WTC11 (cell line): ENCODE data around the gene PTPRN2. TPM values are rescaled to one million over a fixed set of nuclear protein-coding genes. Genes with fewer than 3 reads are reported as not detected.

Experiments
- ATAC-seq: fragments of 200-7000 bp; cut with Tn5 transposase; 2 replicates; pipeline ENCODE4 v1.10.0; 2021; ENCODE audit warnings: mild to moderate bottlenecking, moderate library complexity
- CTCF ChIA-PET: fragments of 300-600 bp; sonication (Branson Sonifier 250); formaldehyde crosslinking; loops from one replicate; lab custom pipeline; 2021; ENCODE audit warnings: antibody characterized with exemption; lab: Charles Lee
- POLR2A ChIA-PET: fragments of 350-600 bp; sonication (Branson Sonifier 250); formaldehyde crosslinking; loops from one replicate; lab custom pipeline; 2021; ENCODE audit warnings: antibody characterized with exemption; lab: Charles Lee
- DNase-seq: peaks from one replicate; pipeline ENCODE4 v3.0.0; 2021; ENCODE audit warnings: low spot score
- H3K27ac Mint-ChIP-seq: 2 replicates; pipeline ENCODE4 v1.8.0; 2021; ENCODE audit warnings: mixed read lengths
- H3K27me3 Mint-ChIP-seq: 2 replicates; pipeline ENCODE4 v1.8.0; 2021; ENCODE audit warnings: low read depth, mild to moderate bottlenecking, moderate library complexity, mixed read lengths
- H3K36me3 Mint-ChIP-seq: 2 replicates; pipeline ENCODE4 v1.8.0; 2021; ENCODE audit warnings: mixed read lengths
- H3K4me1 Mint-ChIP-seq: 2 replicates; pipeline ENCODE4 v1.8.0; 2022; ENCODE audit warnings: mixed read lengths
- H3K4me3 Mint-ChIP-seq: 2 replicates; pipeline ENCODE4 v1.8.0; 2021; ENCODE audit warnings: mild to moderate bottlenecking, moderate library complexity, mixed read lengths
- H3K9me3 Mint-ChIP-seq: 2 replicates; pipeline ENCODE4 v1.8.0; 2021; ENCODE audit warnings: mixed read lengths
- ATF2 ChIP-seq: sonication (generic); formaldehyde crosslinking; IDR thresholded peaks from 2 replicates; pipeline ENCODE4 v1.8.1; 2022; ENCODE audit warnings: low read depth, missing genetic modification reagents, borderline replicate concordance
- E2F1 ChIP-seq: sonication (generic); formaldehyde crosslinking; IDR thresholded peaks from 2 replicates; pipeline ENCODE4 v1.8.0; 2022; ENCODE audit warnings: mild to moderate bottlenecking, missing genetic modification reagents
- E2F4 ChIP-seq: sonication (generic); formaldehyde crosslinking; IDR thresholded peaks from 2 replicates; pipeline ENCODE4 v1.8.1; 2022; ENCODE audit warnings: low read depth, mild to moderate bottlenecking, moderate library complexity, missing genetic modification reagents, borderline replicate concordance
- ELF4 ChIP-seq: sonication (generic); formaldehyde crosslinking; IDR thresholded peaks from 2 replicates; pipeline ENCODE4 v1.8.1; 2022; ENCODE audit warnings: low read depth, mild to moderate bottlenecking, moderate library complexity, missing genetic modification reagents
- FOXJ3 ChIP-seq: sonication (generic); formaldehyde crosslinking; IDR thresholded peaks from 2 replicates; pipeline ENCODE4 v1.9.0; 2021; ENCODE audit warnings: missing genetic modification reagents, mild to moderate bottlenecking, borderline replicate concordance
- FOXP1 ChIP-seq: sonication (generic); formaldehyde crosslinking; IDR thresholded peaks from 2 replicates; pipeline ENCODE4 v1.8.0; 2022; ENCODE audit warnings: missing genetic modification reagents, mild to moderate bottlenecking, moderate library complexity, borderline replicate concordance
- FOXP4 ChIP-seq: sonication (generic); formaldehyde crosslinking; IDR thresholded peaks from 2 replicates; pipeline ENCODE4 v1.8.0; 2022; ENCODE audit warnings: mild to moderate bottlenecking, missing genetic modification reagents
- GABPB1 ChIP-seq: sonication (generic); formaldehyde crosslinking; IDR thresholded peaks from 2 replicates; pipeline ENCODE4 v1.8.1; 2023; ENCODE audit warnings: mild to moderate bottlenecking, missing genetic modification reagents
- GRHL2 ChIP-seq: fragments of 250-450 bp; sonication (Bioruptor Pico); IDR thresholded peaks from 2 replicates; pipeline ENCODE4 v1.8.0; 2022; ENCODE audit warnings: mild to moderate bottlenecking, moderate library complexity; ENCODE audit not compliant: insufficient replicate concordance, severe bottlenecking
- MAX ChIP-seq: sonication (generic); formaldehyde crosslinking; IDR thresholded peaks from 2 replicates; pipeline ENCODE4 v1.8.0; 2022; ENCODE audit warnings: mild to moderate bottlenecking, missing genetic modification reagents
- NFE2L1 ChIP-seq: sonication (generic); formaldehyde crosslinking; IDR thresholded peaks from 2 replicates; pipeline ENCODE4 v1.8.1; 2023; ENCODE audit warnings: missing genetic modification reagents
- NR1H2 ChIP-seq: sonication (generic); formaldehyde crosslinking; IDR thresholded peaks from 2 replicates; pipeline ENCODE4 v1.9.0; 2021; ENCODE audit warnings: mild to moderate bottlenecking, moderate library complexity, missing genetic modification reagents
- NR3C1 ChIP-seq: sonication (generic); formaldehyde crosslinking; conservative IDR thresholded peaks from 2 replicates; pipeline ENCODE4 v1.8.1; 2023; ENCODE audit warnings: low read depth, mild to moderate bottlenecking, missing genetic modification reagents
- SMAD4 ChIP-seq: sonication (generic); formaldehyde crosslinking; IDR thresholded peaks from 2 replicates; pipeline ENCODE4 v1.8.0; 2022; ENCODE audit warnings: mild to moderate bottlenecking, missing genetic modification reagents
- SOX15 ChIP-seq: fragments of 250-450 bp; sonication (Bioruptor Pico); IDR thresholded peaks from 2 replicates; pipeline ENCODE4 v1.9.0; 2021; ENCODE audit warnings: mild to moderate bottlenecking
- USF1 ChIP-seq: sonication (generic); formaldehyde crosslinking; IDR thresholded peaks from 2 replicates; pipeline ENCODE4 v1.8.0; 2022; ENCODE audit warnings: mild to moderate bottlenecking, missing genetic modification reagents
- USF2 ChIP-seq: sonication (generic); formaldehyde crosslinking; IDR thresholded peaks from 2 replicates; pipeline ENCODE4 v1.8.1; 2023; ENCODE audit warnings: mild to moderate bottlenecking, missing genetic modification reagents, moderate library complexity
- ZNF138 ChIP-seq: sonication (generic); formaldehyde crosslinking; conservative IDR thresholded peaks from 2 replicates; pipeline ENCODE4 v1.8.1; 2022; ENCODE audit warnings: mild to moderate bottlenecking, moderate library complexity, missing genetic modification reagents
- ZNF416 ChIP-seq: fragments of 250-450 bp; sonication (Bioruptor Pico); IDR thresholded peaks from 2 replicates; pipeline ENCODE4 v1.9.0; 2021; ENCODE audit warnings: mild to moderate bottlenecking, inconsistent platforms
- total RNA-seq: library from RNA; stranded (reverse); gene quantifications from 3 replicates; pipeline ENCODE4 v1.2.3, GENCODE V29; 2021
- TF ChIP-seq, protein P1 (sequence below): sonication (generic); formaldehyde crosslinking; conservative IDR thresholded peaks from 2 replicates; pipeline ENCODE4 v1.8.1; 2022; ENCODE audit warnings: mild to moderate bottlenecking, missing genetic modification reagents
- TF ChIP-seq, protein P2 (sequence below): sonication (generic); formaldehyde crosslinking; IDR thresholded peaks from 2 replicates; pipeline ENCODE4 v1.8.1; 2023; ENCODE audit warnings: mild to moderate bottlenecking, missing genetic modification reagents

Gene PTPRN2
- total RNA-seq, 1 experiment from 2014 or later: 4.7 TPM

GRCh38 chr7:157811946-157812345, 775.7 kb downstream of the PTPRN2 start (continued):
- TF ChIP-seq MAX (CRISPR knock-in tag) (no peak), FOXP4 (CRISPR knock-in tag) (no peak), FOXJ3 (CRISPR knock-in tag) (no peak), NFE2L1 (CRISPR knock-in tag) (no peak)
- TF ChIP-seq, all 79 proteins: peak for 0

DNA sequence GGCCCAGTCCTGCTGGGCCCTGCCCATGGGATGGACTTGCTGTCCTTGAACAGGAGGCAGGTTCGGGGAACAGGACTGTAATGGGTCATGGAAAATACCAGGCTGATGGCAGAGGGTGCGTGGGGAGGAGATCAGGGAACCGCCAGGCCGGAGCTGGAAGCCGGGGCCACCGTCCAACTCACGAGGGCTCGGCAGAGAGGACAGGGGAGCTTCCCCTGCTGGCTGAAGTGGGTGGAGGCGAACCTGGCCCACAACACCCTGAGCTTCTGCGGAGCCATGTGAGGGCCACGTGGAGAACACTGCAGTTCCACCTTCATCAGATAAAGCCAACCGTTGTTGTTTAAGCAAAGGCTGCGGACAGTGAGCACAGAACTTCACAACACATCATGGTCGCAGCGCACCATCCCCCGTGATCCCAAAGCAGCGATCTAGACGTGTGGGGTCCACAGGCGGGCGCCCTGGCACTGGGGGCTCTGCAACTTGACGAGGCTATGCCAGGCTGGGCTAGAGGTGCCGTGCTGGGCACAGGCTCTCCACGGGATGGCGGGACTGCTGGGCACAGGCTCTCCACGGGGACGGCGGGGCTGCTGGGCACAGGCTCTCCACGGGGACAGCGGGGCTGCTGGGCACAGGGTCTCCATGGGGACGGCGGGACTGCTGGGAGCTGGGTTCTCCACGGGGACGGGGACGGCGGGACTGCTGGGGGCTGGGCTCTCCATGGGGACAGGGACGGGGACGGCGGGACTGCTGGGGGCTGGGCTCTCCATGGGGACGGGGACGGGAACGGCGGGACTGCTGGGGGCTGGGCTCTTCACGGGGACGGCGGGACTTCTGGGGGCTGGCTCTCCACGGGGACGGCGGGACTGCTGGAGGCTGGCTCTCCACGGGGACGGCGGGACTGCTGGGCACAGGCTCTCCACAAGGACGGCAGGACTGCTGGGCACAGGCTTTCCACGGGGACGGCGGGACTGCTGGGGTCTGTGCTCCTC, 777.5 kb downstream of the PTPRN2 start:
- Mint-ChIP-seq H3K36me3 (peaks cover 42% of the 10 kb centered on the region), H3K27ac (no peak overlapping the region), H3K27me3 (peaks cover 3% of the 10 kb centered on the region), H3K4me1 (peaks cover 10% of the 10 kb centered on the region; the same call in 1 of the 2 replicates), H3K9me3 (peaks cover 35% of the 10 kb centered on the region), H3K4me3 (no peak overlapping the region)
- DNase-seq: no peak
- no peak for ATAC-seq
- POLR2A ChIA-PET: no interaction called here
- CTCF ChIA-PET: no interaction called here
- TF ChIP-seq FOXP4 (CRISPR knock-in tag): no peak
- no peak for TF ChIP-seq GABPB1 (CRISPR knock-in tag)
- no peak for TF ChIP-seq ELF4 (CRISPR knock-in tag)
- no peak for TF ChIP-seq GRHL2 (CRISPR knock-in tag)
- TF ChIP-seq, protein P1, sequence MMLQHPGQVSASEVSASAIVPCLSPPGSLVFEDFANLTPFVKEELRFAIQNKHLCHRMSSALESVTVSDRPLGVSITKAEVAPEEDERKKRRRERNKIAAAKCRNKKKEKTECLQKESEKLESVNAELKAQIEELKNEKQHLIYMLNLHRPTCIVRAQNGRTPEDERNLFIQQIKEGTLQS (CRISPR knock-in tag): no peak
- TF ChIP-seq ATF2 (CRISPR knock-in tag): no peak
- TF ChIP-seq ZNF416 (CRISPR knock-in tag): no peak
- TF ChIP-seq MAX (CRISPR knock-in tag): no peak
- no peak for TF ChIP-seq USF1 (CRISPR knock-in tag)
- TF ChIP-seq SMAD4 (CRISPR knock-in tag): no peak
- no peak for TF ChIP-seq E2F4
- TF ChIP-seq ZNF138 (CRISPR knock-in tag): no peak
- no peak for TF ChIP-seq E2F1 (CRISPR knock-in tag)
- no peak for TF ChIP-seq SOX15
- no peak for TF ChIP-seq USF2 (CRISPR knock-in tag)
- no peak for TF ChIP-seq NR3C1 (CRISPR knock-in tag)
- TF ChIP-seq FOXP1: no peak
- TF ChIP-seq, protein P2, sequence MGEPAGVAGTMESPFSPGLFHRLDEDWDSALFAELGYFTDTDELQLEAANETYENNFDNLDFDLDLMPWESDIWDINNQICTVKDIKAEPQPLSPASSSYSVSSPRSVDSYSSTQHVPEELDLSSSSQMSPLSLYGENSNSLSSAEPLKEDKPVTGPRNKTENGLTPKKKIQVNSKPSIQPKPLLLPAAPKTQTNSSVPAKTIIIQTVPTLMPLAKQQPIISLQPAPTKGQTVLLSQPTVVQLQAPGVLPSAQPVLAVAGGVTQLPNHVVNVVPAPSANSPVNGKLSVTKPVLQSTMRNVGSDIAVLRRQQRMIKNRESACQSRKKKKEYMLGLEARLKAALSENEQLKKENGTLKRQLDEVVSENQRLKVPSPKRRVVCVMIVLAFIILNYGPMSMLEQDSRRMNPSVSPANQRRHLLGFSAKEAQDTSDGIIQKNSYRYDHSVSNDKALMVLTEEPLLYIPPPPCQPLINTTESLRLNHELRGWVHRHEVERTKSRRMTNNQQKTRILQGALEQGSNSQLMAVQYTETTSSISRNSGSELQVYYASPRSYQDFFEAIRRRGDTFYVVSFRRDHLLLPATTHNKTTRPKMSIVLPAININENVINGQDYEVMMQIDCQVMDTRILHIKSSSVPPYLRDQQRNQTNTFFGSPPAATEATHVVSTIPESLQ (CRISPR knock-in tag): no peak
- TF ChIP-seq NR1H2 (CRISPR knock-in tag): no peak
